GM12892 (cell line): Measurements from ENCODE around the gene SEC22B.
"Not testable (repeated sequence)": the region's sequence is repeated elsewhere in the genome, so short reads cannot be mapped to it uniquely, and the experiment has no call there.

ENCODE experiments used
- DNase-seq: peaks from one replicate; pipeline ENCODE4 v3.0.0; 2011; ENCODE audit not compliant: insufficient read length
- FAIRE-seq: peaks from 2 replicates; lab custom pipeline; 2011; peaks lifted over from hg19 to GRCh38; lab: Jason Lieb, UNC

The SEC22B gene

DNA sequence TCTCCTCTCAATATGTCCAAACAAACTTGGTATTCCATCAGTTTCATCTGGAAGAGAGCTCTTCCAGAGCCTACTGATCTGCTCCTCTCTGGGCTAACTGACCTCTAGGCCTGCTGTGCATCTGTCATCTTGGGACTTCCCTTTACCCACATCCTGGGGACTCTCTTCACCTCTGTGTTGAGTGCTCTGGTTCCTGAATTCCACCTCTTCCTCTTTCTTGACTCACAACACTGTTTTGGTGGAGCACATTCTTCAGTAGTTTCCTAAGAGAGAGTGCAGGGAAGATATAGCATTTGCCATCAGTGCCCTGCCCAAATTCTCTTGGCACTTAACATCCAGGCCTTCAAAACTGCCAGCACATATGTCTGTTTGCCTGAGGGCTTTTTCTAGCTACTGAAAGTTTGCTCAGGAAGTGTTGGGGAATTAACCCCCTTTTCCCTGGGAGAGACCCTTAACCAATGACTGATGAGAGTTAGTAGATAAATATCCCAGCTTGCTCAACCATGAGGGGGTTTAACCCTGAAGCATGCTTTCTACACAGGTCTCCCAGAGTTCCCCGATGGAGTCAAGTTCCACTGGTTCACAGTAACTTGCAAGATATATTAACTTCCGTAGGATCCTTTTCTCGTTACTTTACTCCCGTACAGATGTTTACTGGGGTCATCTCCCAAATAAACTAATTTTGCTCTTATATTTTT is 52.4 kb downstream of the SEC22B start:
- FAIRE-seq = peak; percentile 90
- DNase-seq = not testable (repeated sequence)

- peak; percentile 93 for FAIRE-seq
- DNase-seq = not testable (repeated sequence)
Observed at GRCh38 chr1:120122262-120122893, 53.9 kb downstream of the SEC22B start.

DNA sequence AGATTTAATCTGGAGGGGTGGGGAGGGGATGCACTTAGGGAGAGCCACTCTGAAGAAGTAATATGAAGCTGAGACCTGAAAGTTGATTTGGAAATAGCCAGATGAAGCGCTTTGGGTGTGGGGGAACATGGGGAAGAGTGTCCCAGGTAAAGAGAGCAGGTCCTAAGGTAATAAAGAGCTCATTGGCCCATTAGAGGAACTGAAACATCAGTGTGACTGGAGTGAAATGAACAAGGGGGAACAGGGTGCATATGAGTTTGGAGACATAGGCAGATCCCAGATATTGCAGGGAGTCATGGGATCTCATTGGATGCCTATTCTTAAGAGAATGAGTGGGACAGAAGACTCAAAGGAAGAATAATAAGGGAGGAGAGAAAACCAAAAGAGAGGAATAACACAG is 54.5 kb downstream of the SEC22B start:
- DNase-seq = not testable (repeated sequence)
- FAIRE-seq = peak; percentile 75

DNA sequence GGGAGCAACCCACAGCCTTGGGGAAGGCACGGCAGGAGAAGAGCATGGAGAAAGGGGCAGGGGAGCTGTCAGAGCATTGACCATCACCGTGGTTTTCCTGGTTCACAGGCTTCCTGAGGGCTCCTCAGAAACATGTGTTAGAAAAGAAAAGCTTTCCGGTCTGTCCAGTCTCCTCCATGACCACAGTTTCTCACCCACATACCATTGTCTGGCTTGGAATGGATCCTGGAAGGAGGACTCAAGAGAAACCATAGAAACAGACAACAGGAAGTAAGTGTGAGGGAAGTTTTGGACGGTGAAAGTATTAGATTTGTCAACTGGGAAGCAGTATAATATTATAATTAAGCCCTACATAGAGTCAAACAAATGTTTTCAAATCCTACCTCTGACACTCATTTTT is 55.8 kb downstream of the SEC22B start:
- not testable (repeated sequence) for FAIRE-seq

GRCh38 chr1:120117371-120118177 is 58.7 kb downstream of the SEC22B start:
- DNase-seq = not testable (repeated sequence)
- FAIRE-seq = peak; percentile 97

More for the DNA sequence above, 55.8 kb downstream of the SEC22B start:
- DNase-seq = not testable (repeated sequence)

DNA sequence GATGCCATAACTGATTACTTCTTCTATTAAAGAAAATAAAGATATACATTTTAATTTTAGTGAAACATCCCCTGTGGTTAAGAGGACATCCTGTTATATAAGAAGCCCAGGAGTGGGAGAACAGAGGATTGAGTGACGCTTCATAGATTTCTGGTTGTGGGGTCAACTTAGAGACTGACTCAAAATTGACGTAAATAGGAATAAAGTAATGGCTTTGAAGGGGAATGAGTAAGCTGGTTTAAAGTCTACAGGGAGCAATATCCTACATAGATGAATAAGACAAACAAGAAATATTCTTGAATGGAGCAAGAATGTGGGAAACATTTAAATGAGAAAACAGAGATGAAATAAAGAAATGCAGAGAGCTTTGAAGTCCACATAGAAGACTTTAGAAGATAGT is 60.2 kb downstream of the SEC22B start:
- FAIRE-seq, DNase-seq: not testable (repeated sequence)

DNA sequence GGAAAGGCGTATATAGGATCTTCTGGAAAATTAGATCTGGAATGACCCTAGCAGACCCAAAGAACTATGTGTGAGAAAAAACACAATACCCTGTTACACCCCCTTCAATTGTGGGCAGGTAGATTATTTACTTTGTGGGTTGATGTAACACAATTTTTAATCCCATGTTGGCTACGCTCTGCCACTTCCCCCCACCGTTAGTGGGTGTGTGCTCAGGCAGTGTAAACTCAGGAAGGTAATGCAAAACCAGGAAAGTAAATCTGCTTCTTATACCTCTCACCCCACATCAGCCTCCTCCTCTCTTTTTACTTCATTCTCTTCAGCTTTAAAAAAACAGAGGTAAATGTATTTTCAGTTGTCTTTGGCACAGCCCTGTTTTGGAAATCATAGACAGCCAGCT is 63.2 kb downstream of the SEC22B start:
- FAIRE-seq = peak; percentile 33

DNA sequence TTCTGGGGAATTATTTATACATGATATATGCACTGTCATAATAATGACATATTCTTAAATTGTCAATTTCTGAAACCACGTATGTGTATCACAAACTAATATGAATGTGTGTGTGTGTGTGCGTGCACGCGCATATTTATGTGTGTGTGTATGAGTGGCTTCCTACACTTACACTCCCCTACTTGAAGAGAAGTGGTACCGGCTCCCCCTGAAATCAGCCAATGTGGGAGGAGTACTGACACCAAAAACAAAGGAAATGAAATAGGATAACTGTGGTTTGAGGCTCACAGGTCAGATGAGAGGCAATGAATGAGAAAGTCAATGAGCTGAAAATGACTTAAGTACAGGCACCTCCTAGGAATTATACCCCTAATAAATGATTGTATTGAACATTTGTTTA is 64.1 kb downstream of the SEC22B start:
- not testable (repeated sequence) for DNase-seq, FAIRE-seq

More for the DNA sequence above, 63.2 kb downstream of the SEC22B start:
- DNase-seq = not testable (repeated sequence)

DNA sequence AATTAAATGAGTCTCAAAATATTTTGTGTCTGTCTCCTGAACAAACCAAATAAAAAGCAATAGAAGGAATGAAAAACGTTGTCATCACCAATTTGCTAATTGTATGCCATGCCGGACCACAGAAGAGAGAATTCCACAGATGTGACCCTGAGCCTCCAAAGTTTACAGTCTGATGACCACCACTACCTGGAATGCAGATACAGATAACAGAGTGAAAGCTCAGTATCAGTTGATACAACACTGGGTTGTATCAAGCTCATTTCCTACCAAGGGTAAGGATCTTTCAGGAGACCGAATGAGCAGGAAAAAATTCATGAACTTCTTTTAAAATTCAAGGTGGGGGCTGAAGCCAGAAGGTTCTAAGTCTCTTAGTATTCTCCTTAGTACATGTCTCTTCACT is 64.5 kb downstream of the SEC22B start:
- peak; percentile 5 for FAIRE-seq
- not testable (repeated sequence) for DNase-seq

GRCh38 chr1:120111008-120111407 is 65.3 kb downstream of the SEC22B start:
- not testable (repeated sequence) for DNase-seq
- FAIRE-seq = peak; percentile 44

DNA sequence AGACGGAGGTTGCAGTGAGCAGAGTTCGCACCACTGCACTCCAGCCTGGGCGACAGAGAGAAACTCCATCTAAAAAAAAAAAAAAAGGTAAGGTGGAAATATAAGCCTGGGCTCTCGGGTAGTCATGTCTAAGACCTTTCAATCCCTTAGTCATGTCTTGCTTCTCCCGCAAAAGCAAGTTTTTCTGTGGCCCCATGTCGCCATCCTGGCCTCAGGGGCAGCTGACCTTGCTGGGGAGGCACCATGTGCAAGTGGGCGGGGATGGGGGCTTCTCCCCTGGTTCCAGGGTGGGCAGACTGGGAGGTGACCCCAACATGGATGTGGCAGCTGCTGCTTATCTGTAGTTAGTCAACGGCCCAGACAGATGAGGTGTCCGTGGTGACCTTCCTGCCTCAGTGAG is 66.7 kb downstream of the SEC22B start:
- not testable (repeated sequence) for DNase-seq, FAIRE-seq

GRCh38 chr1:120109180-120109579 is 67.1 kb downstream of the SEC22B start:
- not testable (repeated sequence) for FAIRE-seq, DNase-seq

GRCh38 chr1:120105288-120105687 is 71.0 kb downstream of the SEC22B start:
- DNase-seq, FAIRE-seq: not testable (repeated sequence)

- not testable (repeated sequence) for DNase-seq
- peak; percentile 9 for FAIRE-seq
Observed at GRCh38 chr1:120103768-120104167, 72.6 kb downstream of the SEC22B start.

GRCh38 chr1:120101593-120101992 is 74.7 kb downstream of the SEC22B start:
- DNase-seq, FAIRE-seq: not testable (repeated sequence)
